Measurements from ENCODE around the gene DEFB115.
A peak's percentile ranks its signal among the peaks of the same experiment; 100 is the strongest.

DEFB115 gene, protein sequence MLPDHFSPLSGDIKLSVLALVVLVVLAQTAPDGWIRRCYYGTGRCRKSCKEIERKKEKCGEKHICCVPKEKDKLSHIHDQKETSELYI

DNA sequence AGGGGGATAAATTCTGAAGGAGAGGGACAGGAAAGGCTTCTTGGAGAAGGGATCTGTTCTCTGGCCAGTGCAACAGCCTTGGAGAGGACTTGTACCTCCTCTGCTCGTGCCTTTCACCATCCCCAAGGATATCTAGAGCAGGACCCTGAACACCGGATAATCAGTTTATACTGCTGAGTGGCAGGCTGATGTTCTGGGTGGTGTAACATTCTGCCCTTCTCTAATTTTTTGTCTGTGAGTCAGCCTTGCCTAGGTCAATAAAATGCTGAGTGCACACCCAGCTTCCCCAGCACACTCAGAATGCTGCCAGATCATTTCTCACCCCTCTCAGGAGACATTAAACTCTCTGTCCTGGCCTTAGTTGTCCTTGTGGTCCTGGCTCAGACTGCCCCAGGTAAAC, at the start of gene DEFB115:
TSS of gene DEFB115 (plus strand) at position 301 of the 400 bp plus-strand sequence. CDS start at position 301, 0 bp downstream.
- TF ChIP-seq, protein P1, sequence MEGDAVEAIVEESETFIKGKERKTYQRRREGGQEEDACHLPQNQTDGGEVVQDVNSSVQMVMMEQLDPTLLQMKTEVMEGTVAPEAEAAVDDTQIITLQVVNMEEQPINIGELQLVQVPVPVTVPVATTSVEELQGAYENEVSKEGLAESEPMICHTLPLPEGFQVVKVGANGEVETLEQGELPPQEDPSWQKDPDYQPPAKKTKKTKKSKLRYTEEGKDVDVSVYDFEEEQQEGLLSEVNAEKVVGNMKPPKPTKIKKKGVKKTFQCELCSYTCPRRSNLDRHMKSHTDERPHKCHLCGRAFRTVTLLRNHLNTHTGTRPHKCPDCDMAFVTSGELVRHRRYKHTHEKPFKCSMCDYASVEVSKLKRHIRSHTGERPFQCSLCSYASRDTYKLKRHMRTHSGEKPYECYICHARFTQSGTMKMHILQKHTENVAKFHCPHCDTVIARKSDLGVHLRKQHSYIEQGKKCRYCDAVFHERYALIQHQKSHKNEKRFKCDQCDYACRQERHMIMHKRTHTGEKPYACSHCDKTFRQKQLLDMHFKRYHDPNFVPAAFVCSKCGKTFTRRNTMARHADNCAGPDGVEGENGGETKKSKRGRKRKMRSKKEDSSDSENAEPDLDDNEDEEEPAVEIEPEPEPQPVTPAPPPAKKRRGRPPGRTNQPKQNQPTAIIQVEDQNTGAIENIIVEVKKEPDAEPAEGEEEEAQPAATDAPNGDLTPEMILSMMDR (IDR thresholded peaks at IDR 0.05; ENCODE audit: poor library complexity, severe bottlenecking), result no peak
- Histone ChIP-seq H3K27ac (ENCODE audit: poor library complexity, severe bottlenecking) (no peak within 1 kb of the TSS), H3K27me3 (ENCODE audit: insufficient read depth, poor library complexity, severe bottlenecking) (no peaks in the 10 kb centered on the region), H3K4me3 (ENCODE audit: severe bottlenecking) (no peak within 1 kb of the TSS), H3K4me1 (ENCODE audit: insufficient read depth, poor library complexity, severe bottlenecking) (no peaks in the 10 kb centered on the region), H3K9me3 (ENCODE audit: severe bottlenecking) (peaks cover 3% of the 10 kb centered on the region), H3K36me3 (ENCODE audit: low read depth) (no peaks in the 10 kb centered on the region)
- no peak for DNase-seq (ENCODE audit: low spot score)
- ATAC-seq (ENCODE audit: low read depth), result peak; percentile 41; the same call in 2 of the 3 replicates

- H3K9me3 ChIP-seq (ENCODE audit: severe bottlenecking), result peaks cover 74% of the 10 kb centered on the region
- ATAC-seq (ENCODE audit: low read depth), result no peak
- no peak overlapping the region for H3K27ac ChIP-seq (ENCODE audit: poor library complexity, severe bottlenecking)
- TF ChIP-seq, protein P1 (IDR thresholded peaks at IDR 0.05; ENCODE audit: poor library complexity, severe bottlenecking), result no peak
- no peak for DNase-seq (ENCODE audit: low spot score)
- no peak overlapping the region for H3K4me3 ChIP-seq (ENCODE audit: severe bottlenecking)
- H3K4me1 ChIP-seq (ENCODE audit: insufficient read depth, poor library complexity, severe bottlenecking), result no peaks in the 10 kb centered on the region
- H3K36me3 ChIP-seq (ENCODE audit: low read depth), result no peaks in the 10 kb centered on the region
- no peaks in the 10 kb centered on the region for H3K27me3 ChIP-seq (ENCODE audit: insufficient read depth, poor library complexity, severe bottlenecking)
These were observed 20.5 kb upstream of the DEFB115 start for GRCh38 chr20:31236953-31237352.

DNA sequence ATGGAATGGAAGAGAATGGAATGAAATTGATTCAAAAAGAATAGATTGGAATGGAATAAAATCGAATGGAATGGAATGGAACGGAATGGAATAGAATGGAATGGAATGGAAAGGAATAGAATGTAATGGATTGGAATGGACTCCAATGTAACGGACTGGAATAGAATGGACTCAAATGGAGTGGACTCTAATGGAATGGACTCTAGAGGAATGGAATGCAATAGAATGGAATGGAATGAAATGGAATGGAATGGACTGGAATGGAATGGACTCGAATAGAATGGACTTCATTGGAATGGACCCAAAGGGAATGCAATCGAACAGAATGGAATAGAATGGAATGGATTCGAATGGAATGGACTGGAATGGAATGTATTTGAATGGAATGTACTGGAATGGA, 19.7 kb upstream of the DEFB115 start:
- H3K36me3 ChIP-seq (ENCODE audit: low read depth), result no peaks in the 10 kb centered on the region
- DNase-seq (ENCODE audit: low spot score) (no peak), ATAC-seq (ENCODE audit: low read depth) (no peak)
- H3K4me1 ChIP-seq (ENCODE audit: insufficient read depth, poor library complexity, severe bottlenecking), result no peaks in the 10 kb centered on the region
- H3K27ac ChIP-seq (ENCODE audit: poor library complexity, severe bottlenecking), result no peak overlapping the region
- TF ChIP-seq, protein P1 (IDR thresholded peaks at IDR 0.05; ENCODE audit: poor library complexity, severe bottlenecking), result no peak
- peaks cover 75% of the 10 kb centered on the region for H3K9me3 ChIP-seq (ENCODE audit: severe bottlenecking)
- H3K4me3 ChIP-seq (ENCODE audit: severe bottlenecking), result no peak overlapping the region
- no peaks in the 10 kb centered on the region for H3K27me3 ChIP-seq (ENCODE audit: insufficient read depth, poor library complexity, severe bottlenecking)

DNA sequence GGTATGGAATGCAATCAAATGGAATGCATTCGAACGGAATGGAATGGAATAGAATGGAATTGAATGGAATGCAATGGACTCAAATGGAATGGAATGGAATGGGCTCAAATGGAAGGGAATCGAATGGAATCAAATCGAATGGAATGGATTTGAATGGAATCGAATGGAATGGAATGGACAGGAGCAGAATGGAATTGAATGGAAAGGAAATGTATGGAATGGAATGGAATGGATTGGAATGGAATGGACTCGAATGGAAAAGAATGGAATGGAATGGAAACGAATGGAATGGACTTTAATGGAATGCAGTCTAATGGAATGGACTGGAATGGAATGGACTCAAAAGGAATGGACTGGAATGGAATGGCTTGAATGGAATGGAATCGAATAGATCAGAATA, 18.3 kb upstream of the DEFB115 start:
- no peaks in the 10 kb centered on the region for H3K4me1 ChIP-seq (ENCODE audit: insufficient read depth, poor library complexity, severe bottlenecking)
- no peak overlapping the region for H3K27ac ChIP-seq (ENCODE audit: poor library complexity, severe bottlenecking)
- DNase-seq (ENCODE audit: low spot score), result no peak
- ATAC-seq (ENCODE audit: low read depth), result no peak
- no peaks in the 10 kb centered on the region for H3K27me3 ChIP-seq (ENCODE audit: insufficient read depth, poor library complexity, severe bottlenecking)
- no peaks in the 10 kb centered on the region for H3K36me3 ChIP-seq (ENCODE audit: low read depth)
- H3K9me3 ChIP-seq (ENCODE audit: severe bottlenecking), result peaks cover 78% of the 10 kb centered on the region
- TF ChIP-seq, protein P1 (IDR thresholded peaks at IDR 0.05; ENCODE audit: poor library complexity, severe bottlenecking), result no peak
- H3K4me3 ChIP-seq (ENCODE audit: severe bottlenecking), result no peak overlapping the region

GRCh38 chr20:31256959-31257358, 505 bp upstream of the DEFB115 start:
- Histone ChIP-seq H3K36me3 (ENCODE audit: low read depth) (no peaks in the 10 kb centered on the region), H3K4me1 (ENCODE audit: insufficient read depth, poor library complexity, severe bottlenecking) (no peaks in the 10 kb centered on the region), H3K27ac (ENCODE audit: poor library complexity, severe bottlenecking) (no peak overlapping the region), H3K9me3 (ENCODE audit: severe bottlenecking) (peaks cover 3% of the 10 kb centered on the region), H3K4me3 (ENCODE audit: severe bottlenecking) (no peak overlapping the region), H3K27me3 (ENCODE audit: insufficient read depth, poor library complexity, severe bottlenecking) (no peaks in the 10 kb centered on the region)
- no peak for ATAC-seq (ENCODE audit: low read depth)
- no peak for DNase-seq (ENCODE audit: low spot score)
- TF ChIP-seq, protein P1 (IDR thresholded peaks at IDR 0.05; ENCODE audit: poor library complexity, severe bottlenecking), result no peak

Measured in RWPE2 (cell line).